IPS-15b (cell line): ENCODE data around the gene CASKIN2.

ENCODE experiments used
- H3K27me3 ChIP-seq: one replicate; pipeline ENCODE4 v1.6.1; 2013; ENCODE audit warnings: low read length; ENCODE audit not compliant: control insufficient read depth, insufficient read depth
- H3K36me3 ChIP-seq: one replicate; pipeline ENCODE4 v1.6.1; 2013; ENCODE audit warnings: low read length; ENCODE audit not compliant: control insufficient read depth, insufficient read depth
- H3K4me1 ChIP-seq: one replicate; pipeline ENCODE4 v1.6.1; 2013; ENCODE audit warnings: mild to moderate bottlenecking, low read length; ENCODE audit not compliant: control insufficient read depth, insufficient read depth
- H3K4me3 ChIP-seq: one replicate; pipeline ENCODE4 v1.5.1; 2013; ENCODE audit warnings: low read depth, low read length
- H3K9ac ChIP-seq: one replicate; pipeline ENCODE4 v1.6.1; 2013; ENCODE audit warnings: low read depth, mild to moderate bottlenecking, low read length
- H3K9me3 ChIP-seq: one replicate; pipeline ENCODE4 v1.6.1; 2013; ENCODE audit warnings: mild to moderate bottlenecking, low read length; ENCODE audit not compliant: control insufficient read depth, insufficient read depth

CASKIN2 gene

GRCh38 chr17:75542728-75543336 is 27.5 kb upstream of the CASKIN2 start:
- H3K9me3 ChIP-seq, result no peaks in the 10 kb centered on the region
- peaks cover 4% of the 10 kb centered on the region for H3K4me1 ChIP-seq
- H3K36me3 ChIP-seq, result no peaks in the 10 kb centered on the region
- H3K4me3 ChIP-seq, result no peak overlapping the region
- no peaks in the 10 kb centered on the region for H3K27me3 ChIP-seq
- no peak overlapping the region for H3K9ac ChIP-seq

- no peak overlapping the region for H3K4me3 ChIP-seq
- H3K9me3 ChIP-seq, result no peaks in the 10 kb centered on the region
- H3K4me1 ChIP-seq, result peaks cover 4% of the 10 kb centered on the region
- H3K27me3 ChIP-seq, result no peaks in the 10 kb centered on the region
- no peaks in the 10 kb centered on the region for H3K36me3 ChIP-seq
- H3K9ac ChIP-seq, result no peak overlapping the region
Observed at GRCh38 chr17:75542229-75542628, 26.9 kb upstream of the CASKIN2 start.

GRCh38 chr17:75540923-75541503 is 25.7 kb upstream of the CASKIN2 start:
- no peaks in the 10 kb centered on the region for H3K27me3 ChIP-seq
- peaks cover 4% of the 10 kb centered on the region for H3K4me1 ChIP-seq
- H3K4me3 ChIP-seq, result no peak overlapping the region
- no peaks in the 10 kb centered on the region for H3K9me3 ChIP-seq
- H3K36me3 ChIP-seq, result no peaks in the 10 kb centered on the region
- H3K9ac ChIP-seq, result no peak overlapping the region

- H3K4me3 ChIP-seq, result no peak overlapping the region
- H3K36me3 ChIP-seq, result no peaks in the 10 kb centered on the region
- no peaks in the 10 kb centered on the region for H3K27me3 ChIP-seq
- no peak overlapping the region for H3K9ac ChIP-seq
- no peaks in the 10 kb centered on the region for H3K9me3 ChIP-seq
- peaks cover 2% of the 10 kb centered on the region for H3K4me1 ChIP-seq
Observed at GRCh38 chr17:75539967-75540729, 24.8 kb upstream of the CASKIN2 start.

- Histone ChIP-seq H3K4me3 (no peak overlapping the region), H3K9me3 (no peaks in the 10 kb centered on the region), H3K27me3 (no peaks in the 10 kb centered on the region), H3K4me1 (peaks cover under 1% of the 10 kb centered on the region), H3K36me3 (no peaks in the 10 kb centered on the region), H3K9ac (no peak overlapping the region)
Observed at GRCh38 chr17:75536366-75536765, 21.0 kb upstream of the CASKIN2 start.

- H3K36me3 ChIP-seq, result no peaks in the 10 kb centered on the region
- no peaks in the 10 kb centered on the region for H3K27me3 ChIP-seq
- H3K9me3 ChIP-seq, result no peaks in the 10 kb centered on the region
- H3K9ac ChIP-seq, result no peak overlapping the region
- H3K4me1 ChIP-seq, result peaks cover 2% of the 10 kb centered on the region
- no peak overlapping the region for H3K4me3 ChIP-seq
Observed at GRCh38 chr17:75535871-75536270, 20.5 kb upstream of the CASKIN2 start.

- H3K27me3 ChIP-seq, result no peaks in the 10 kb centered on the region
- peaks cover 2% of the 10 kb centered on the region for H3K4me1 ChIP-seq
- H3K36me3 ChIP-seq, result no peaks in the 10 kb centered on the region
- no peak overlapping the region for H3K4me3 ChIP-seq
- no peak overlapping the region for H3K9ac ChIP-seq
- H3K9me3 ChIP-seq, result no peaks in the 10 kb centered on the region
Observed at GRCh38 chr17:75535119-75535537, 19.8 kb upstream of the CASKIN2 start.

- no peak overlapping the region for H3K9ac ChIP-seq
- H3K27me3 ChIP-seq, result peaks cover 3% of the 10 kb centered on the region
- H3K4me3 ChIP-seq, result no peak overlapping the region
- H3K36me3 ChIP-seq, result no peaks in the 10 kb centered on the region
- no peaks in the 10 kb centered on the region for H3K9me3 ChIP-seq
- H3K4me1 ChIP-seq, result peaks cover 2% of the 10 kb centered on the region
Observed at GRCh38 chr17:75531721-75532072, 16.4 kb upstream of the CASKIN2 start.

GRCh38 chr17:75530837-75531720 is 15.7 kb upstream of the CASKIN2 start:
- no peaks in the 10 kb centered on the region for H3K36me3 ChIP-seq
- peaks cover 2% of the 10 kb centered on the region for H3K4me1 ChIP-seq
- peaks cover 3% of the 10 kb centered on the region for H3K27me3 ChIP-seq
- no peak overlapping the region for H3K9ac ChIP-seq
- H3K4me3 ChIP-seq, result no peak overlapping the region
- H3K9me3 ChIP-seq, result no peaks in the 10 kb centered on the region

- Histone ChIP-seq H3K4me3 (peak overlapping the region; percentile 69), H3K36me3 (peaks cover 12% of the 10 kb centered on the region)
Observed at GRCh38 chr17:75526555-75527270, 11.4 kb upstream of the CASKIN2 start.

More at GRCh38 chr17:75526555-75527270, 11.4 kb upstream of the CASKIN2 start:
- Histone ChIP-seq H3K27me3 (peaks cover 3% of the 10 kb centered on the region), H3K4me1 (peaks cover 4% of the 10 kb centered on the region), H3K9me3 (no peaks in the 10 kb centered on the region), H3K9ac (no peak overlapping the region)
